ENCODE results near the gene CMIP.

CMIP gene

DNA sequence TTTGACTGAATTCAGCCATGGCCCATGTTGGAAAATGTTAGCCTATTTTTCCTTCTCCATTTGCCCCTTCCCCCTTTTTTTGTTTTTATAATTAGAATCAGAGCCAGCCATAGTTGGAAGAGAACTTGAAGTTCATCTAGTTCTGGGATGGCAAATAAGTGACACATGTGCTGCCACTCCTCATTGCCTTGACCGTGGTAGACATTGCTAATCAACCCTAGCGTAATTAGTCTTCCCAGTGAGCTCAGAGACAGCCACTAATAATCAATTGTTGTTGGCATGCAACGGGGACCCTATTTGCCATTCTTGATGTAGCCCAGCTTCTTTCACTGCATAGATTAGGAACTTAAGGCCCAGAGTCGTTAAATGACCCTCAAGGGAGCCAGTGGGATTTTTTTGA lies 16.6 kb downstream of the CMIP start:
- Mint-ChIP-seq H3K4me1 (ENCODE audit: low read depth) (peaks cover 54% of the 10 kb centered on the region), H3K27ac (no peak overlapping the region), H3K27me3 (no peaks in the 10 kb centered on the region), H3K9me3 (ENCODE audit: low read depth) (no peaks in the 10 kb centered on the region), H3K4me3 (no peak overlapping the region), H3K36me3 (peaks cover 12% of the 10 kb centered on the region)

DNA sequence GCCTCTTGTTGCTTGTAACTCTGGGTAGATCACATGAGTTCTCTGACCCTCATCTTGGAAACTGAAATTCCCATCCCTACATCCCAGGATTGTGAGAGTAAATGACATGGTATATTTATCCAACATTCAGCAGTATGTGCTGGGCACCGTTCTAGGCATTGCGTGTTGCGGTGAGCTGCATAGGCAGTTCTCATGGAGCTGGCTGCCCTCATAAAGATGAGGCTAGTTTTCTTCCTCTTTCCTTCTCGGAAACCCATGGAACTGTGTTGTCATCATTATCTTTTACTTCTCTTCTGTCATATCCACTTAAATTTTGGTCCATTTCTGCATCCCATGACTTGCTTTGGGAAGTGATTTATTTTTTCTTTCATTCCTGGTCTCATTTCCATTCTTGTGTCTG lies 17.2 kb downstream of the CMIP start:
- Mint-ChIP-seq H3K27ac (no peak overlapping the region), H3K4me3 (no peak overlapping the region), H3K36me3 (peaks cover 12% of the 10 kb centered on the region), H3K4me1 (ENCODE audit: low read depth) (peaks cover 60% of the 10 kb centered on the region), H3K9me3 (ENCODE audit: low read depth) (no peaks in the 10 kb centered on the region), H3K27me3 (no peaks in the 10 kb centered on the region)

DNA sequence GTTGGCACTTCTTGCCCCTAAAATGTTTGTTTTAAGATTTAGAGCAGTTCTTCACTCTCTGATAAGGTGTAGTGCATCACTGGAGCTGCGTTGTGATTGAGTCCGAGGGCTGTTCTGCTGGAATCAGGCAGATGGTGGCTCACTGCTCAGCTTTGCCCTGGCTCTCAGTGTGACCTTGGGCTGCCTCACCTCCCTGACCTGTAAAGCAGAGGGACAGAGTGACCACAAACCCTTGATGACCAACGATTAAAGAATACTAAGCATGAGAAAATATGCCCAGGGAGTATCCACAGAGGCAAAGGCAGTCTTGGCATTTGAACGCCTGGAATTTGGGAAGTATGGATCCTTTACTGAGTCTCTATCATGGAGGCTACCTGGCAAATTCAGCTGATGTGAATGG lies 18.1 kb downstream of the CMIP start:
- H3K4me1 Mint-ChIP-seq (ENCODE audit: low read depth): peaks cover 58% of the 10 kb centered on the region
- H3K4me3 Mint-ChIP-seq: no peak overlapping the region
- no peak overlapping the region for H3K27ac Mint-ChIP-seq
- H3K36me3 Mint-ChIP-seq: peaks cover 10% of the 10 kb centered on the region
- no peaks in the 10 kb centered on the region for H3K27me3 Mint-ChIP-seq
- no peaks in the 10 kb centered on the region for H3K9me3 Mint-ChIP-seq (ENCODE audit: low read depth)

DNA sequence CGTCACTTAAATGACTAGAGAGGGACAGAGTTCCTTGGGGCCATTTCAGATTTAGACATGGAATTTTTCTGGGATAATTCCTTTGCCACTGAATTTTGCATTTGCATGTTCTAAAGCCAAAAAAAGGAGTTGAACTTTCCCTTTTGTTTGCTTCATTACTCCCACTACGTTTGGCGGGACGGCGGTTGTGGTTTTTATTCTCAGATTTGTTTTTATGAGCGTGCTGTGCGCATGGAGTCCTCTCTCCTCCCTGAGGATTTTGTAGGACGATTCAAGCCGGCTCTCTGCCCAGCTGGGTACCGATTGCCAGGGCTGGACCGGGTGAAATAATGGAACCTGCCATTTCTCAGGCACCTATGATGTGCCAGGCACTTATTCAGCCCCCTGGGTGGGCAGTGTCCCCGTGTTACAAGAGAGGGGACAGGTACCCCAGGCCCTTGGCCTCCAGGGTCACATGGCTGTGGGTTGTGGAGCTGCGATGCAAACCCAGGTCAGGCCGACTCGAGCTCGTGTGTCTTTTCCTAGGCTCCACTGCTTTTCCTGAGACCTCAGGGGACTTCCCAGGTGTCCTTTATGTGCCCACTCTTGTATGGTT lies 18.8 kb downstream of the CMIP start:
- Mint-ChIP-seq H3K4me3 (no peak overlapping the region), H3K4me1 (ENCODE audit: low read depth) (peaks cover 62% of the 10 kb centered on the region), H3K27me3 (no peaks in the 10 kb centered on the region), H3K27ac (no peak overlapping the region), H3K9me3 (ENCODE audit: low read depth) (no peaks in the 10 kb centered on the region), H3K36me3 (peaks cover 10% of the 10 kb centered on the region)

DNA sequence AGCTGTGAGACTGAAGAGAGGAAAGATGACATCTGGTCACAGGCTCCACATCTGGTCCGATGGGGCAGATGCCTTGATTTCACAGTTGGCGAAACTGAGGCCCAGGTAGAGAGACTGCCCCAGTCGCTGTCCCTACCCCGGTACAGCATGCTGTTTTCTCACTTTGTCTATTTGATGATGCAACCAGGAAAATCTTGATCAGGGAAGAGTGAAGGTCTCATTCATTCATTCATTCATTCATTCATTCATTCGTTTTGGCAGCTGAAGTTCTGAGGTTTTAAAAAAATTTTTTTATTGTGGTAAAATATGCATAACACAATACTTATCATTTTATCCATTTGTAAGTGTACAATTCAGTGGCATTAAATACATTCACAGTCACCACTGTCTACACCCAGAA lies 19.7 kb downstream of the CMIP start:
- H3K27me3 Mint-ChIP-seq: no peaks in the 10 kb centered on the region
- H3K27ac Mint-ChIP-seq: no peak overlapping the region
- peaks cover 67% of the 10 kb centered on the region for H3K4me1 Mint-ChIP-seq (ENCODE audit: low read depth)
- H3K36me3 Mint-ChIP-seq: peaks cover 5% of the 10 kb centered on the region
- H3K9me3 Mint-ChIP-seq (ENCODE audit: low read depth): no peaks in the 10 kb centered on the region
- H3K4me3 Mint-ChIP-seq: no peak overlapping the region

DNA sequence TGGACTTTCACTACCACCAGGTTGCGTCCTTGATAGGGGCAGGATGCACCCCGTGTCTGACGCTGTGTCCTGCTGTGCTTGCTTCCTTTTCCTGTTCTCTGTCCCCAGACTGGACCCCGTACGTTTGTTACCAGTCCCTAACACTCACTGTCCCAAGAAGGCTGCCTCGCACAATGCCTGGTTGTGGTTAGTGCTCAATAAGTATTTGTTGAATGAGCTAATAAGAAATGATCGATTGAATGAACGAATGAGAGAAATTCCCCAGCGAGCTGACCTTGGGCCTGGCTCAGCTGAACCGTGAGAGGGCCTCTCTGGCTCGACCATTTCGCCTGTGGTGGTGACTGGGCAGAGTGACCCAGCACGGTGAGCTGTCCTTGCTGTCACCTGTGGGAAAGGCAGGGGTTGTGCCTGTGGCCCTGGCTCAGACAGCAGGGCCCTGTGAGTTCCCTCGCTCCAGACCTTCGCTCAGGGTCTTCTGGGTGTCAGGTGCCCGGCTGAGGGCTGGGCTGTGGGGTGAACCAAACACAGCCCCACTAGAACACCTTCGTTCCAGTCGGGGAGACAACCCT lies 20.9 kb downstream of the CMIP start:
- H3K4me3 Mint-ChIP-seq: no peak overlapping the region
- H3K4me1 Mint-ChIP-seq (ENCODE audit: low read depth): peaks cover 74% of the 10 kb centered on the region
- no peaks in the 10 kb centered on the region for H3K27me3 Mint-ChIP-seq
- H3K36me3 Mint-ChIP-seq: peaks cover 5% of the 10 kb centered on the region
- H3K9me3 Mint-ChIP-seq (ENCODE audit: low read depth): no peaks in the 10 kb centered on the region
- no peak overlapping the region for H3K27ac Mint-ChIP-seq

DNA sequence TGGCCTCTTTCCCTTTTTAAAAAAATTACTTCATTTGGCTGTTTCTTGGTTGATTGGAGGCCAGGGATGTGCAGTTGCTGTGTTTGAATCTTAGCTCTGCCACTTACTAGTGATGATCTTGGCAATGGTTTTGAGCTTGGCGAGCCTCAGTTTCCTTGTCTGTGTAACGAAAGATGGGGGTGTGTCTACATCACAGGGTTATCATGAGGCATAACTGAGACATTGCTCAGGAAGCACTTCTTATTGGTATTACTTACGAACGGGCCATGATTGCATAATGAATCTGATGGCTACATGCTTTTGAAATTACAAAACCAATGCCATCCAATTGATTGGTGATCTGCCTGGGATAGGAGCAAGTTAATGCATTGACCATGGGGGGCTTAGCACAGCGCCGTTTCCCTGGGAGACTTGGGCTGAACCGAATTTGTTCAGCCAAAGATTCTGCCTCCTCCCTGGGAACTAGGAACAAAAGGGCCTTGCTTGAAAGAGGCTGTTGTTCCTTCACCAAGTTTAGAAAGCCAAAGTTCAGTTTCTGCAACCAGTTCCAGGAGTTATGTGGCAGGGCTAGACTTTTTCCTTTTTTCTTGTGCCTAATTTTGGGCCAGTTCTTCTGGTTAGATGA lies 21.9 kb downstream of the CMIP start:
- no peak overlapping the region for H3K4me3 Mint-ChIP-seq

DNA sequence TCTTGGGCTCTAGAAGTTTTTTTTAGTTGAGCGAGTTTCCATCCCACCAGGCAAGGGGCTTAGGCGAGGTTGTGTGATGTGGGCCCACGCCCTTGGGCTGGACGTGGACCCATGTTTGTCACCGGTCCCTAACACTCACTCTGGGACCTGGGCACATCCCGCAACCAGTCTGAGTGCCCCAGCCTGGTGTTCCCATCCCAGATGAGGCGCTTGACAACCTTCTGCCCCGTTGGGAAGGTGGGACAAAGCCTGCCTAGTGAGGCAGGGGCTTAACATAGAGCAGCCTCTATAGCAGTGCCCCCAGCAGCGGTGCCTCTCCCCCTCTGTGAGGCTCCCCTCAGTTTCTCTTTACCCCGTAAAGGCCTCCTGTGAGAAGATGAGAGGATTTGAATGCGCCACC lies 22.5 kb downstream of the CMIP start:
- no peak overlapping the region for H3K27ac Mint-ChIP-seq
- no peaks in the 10 kb centered on the region for H3K27me3 Mint-ChIP-seq
- peaks cover 4% of the 10 kb centered on the region for H3K36me3 Mint-ChIP-seq

More for the DNA sequence above, 21.9 kb downstream of the CMIP start:
- Mint-ChIP-seq H3K9me3 (ENCODE audit: low read depth) (no peaks in the 10 kb centered on the region), H3K27me3 (no peaks in the 10 kb centered on the region), H3K36me3 (peaks cover 4% of the 10 kb centered on the region), H3K27ac (peak overlapping the region; percentile 1), H3K4me1 (ENCODE audit: low read depth) (peaks cover 73% of the 10 kb centered on the region)

DNA sequence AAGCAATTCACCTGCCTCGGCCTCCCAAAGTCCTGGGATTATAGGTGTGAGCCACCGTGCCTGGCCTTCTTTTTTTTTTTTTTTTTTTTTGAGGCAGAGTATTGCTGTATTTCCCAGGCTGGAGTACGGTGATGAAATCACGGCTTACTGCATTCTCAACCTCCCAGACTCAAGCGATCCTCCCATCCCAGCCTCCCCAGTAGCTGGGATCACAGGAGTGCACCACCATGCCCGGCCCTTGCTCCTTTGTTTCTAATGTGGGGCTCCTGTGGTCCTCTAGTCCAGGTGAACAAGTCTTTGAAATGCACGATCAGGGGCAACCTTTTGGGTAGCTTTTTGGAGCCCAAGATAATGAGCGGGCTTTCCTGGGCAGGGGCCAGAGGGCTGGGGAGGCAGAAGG lies 23.2 kb downstream of the CMIP start:
- peak overlapping the region; percentile 10 for H3K27ac Mint-ChIP-seq
- H3K4me1 Mint-ChIP-seq (ENCODE audit: low read depth): peaks cover 69% of the 10 kb centered on the region
- H3K4me3 Mint-ChIP-seq: no peak overlapping the region
- no peaks in the 10 kb centered on the region for H3K9me3 Mint-ChIP-seq (ENCODE audit: low read depth)
- no peaks in the 10 kb centered on the region for H3K27me3 Mint-ChIP-seq
- H3K36me3 Mint-ChIP-seq: peaks cover 4% of the 10 kb centered on the region

More for the DNA sequence above, 22.5 kb downstream of the CMIP start:
- no peaks in the 10 kb centered on the region for H3K9me3 Mint-ChIP-seq (ENCODE audit: low read depth)
- peaks cover 74% of the 10 kb centered on the region for H3K4me1 Mint-ChIP-seq (ENCODE audit: low read depth)
- no peak overlapping the region for H3K4me3 Mint-ChIP-seq

DNA sequence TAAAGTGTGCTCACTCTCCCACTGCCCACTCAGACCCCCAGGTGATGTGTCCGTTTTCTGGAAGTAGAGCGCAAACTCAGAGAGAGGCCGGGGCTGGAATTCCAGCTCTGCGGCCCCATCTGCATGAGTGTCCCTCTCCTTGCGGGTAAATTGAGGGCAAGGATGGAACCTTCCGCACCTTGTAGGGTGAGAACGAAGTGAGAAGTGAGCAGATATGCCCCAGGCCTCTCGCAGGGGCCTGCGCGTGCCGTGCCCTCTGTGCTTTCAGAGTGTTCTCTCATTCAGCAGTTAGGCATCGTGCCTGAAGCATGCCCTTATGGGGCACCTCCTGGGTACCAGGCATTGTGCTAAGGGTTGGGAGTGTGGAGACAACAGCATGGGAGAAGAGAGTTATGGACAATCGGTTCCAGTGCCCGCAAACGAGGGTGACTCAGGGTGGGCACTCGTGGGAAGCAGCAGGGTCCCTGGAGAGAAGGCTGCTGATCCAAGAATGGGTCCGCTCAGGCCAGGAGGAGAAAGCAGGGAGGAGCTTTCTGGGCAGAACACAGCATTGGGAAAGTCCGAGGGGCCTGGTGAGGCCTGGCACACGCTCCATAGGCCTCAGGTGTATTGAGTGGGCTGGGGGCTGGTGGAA lies 23.8 kb downstream of the CMIP start:
- peaks cover 4% of the 10 kb centered on the region for H3K36me3 Mint-ChIP-seq
- no peaks in the 10 kb centered on the region for H3K9me3 Mint-ChIP-seq (ENCODE audit: low read depth)
- H3K4me1 Mint-ChIP-seq (ENCODE audit: low read depth): peaks cover 73% of the 10 kb centered on the region
- H3K27ac Mint-ChIP-seq: peak overlapping the region; percentile 54
- H3K4me3 Mint-ChIP-seq: no peak overlapping the region
- H3K27me3 Mint-ChIP-seq: no peaks in the 10 kb centered on the region

DNA sequence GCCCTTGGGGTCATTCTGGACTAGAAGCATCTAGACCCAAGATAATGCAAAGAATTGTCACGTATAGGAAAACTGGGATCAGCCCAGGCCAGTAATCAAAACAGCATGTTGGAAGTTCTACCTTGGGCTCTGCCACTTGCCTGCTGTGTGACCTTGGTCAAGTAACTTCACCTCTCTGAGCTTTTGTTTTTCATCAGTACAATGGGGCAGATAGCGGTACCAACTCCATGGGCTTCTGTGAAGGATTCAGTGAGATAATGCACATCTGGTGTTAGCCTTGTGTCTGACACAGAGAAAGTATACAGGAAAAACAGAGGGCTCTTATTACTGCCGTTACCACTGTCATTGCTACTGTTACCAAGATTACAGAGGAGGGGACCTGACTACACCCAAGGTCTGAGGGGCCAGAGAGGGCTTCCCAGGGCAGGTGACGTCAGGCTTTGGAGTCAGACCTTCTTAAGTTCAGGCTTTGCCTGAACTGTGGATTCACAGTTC lies 24.6 kb downstream of the CMIP start:
- H3K4me1 Mint-ChIP-seq (ENCODE audit: low read depth): peaks cover 72% of the 10 kb centered on the region
- peaks cover 4% of the 10 kb centered on the region for H3K36me3 Mint-ChIP-seq
- H3K27ac Mint-ChIP-seq: peak overlapping the region; percentile 89
- no peaks in the 10 kb centered on the region for H3K27me3 Mint-ChIP-seq
- H3K4me3 Mint-ChIP-seq: peak overlapping the region; percentile 73
- H3K9me3 Mint-ChIP-seq (ENCODE audit: low read depth): no peaks in the 10 kb centered on the region

DNA sequence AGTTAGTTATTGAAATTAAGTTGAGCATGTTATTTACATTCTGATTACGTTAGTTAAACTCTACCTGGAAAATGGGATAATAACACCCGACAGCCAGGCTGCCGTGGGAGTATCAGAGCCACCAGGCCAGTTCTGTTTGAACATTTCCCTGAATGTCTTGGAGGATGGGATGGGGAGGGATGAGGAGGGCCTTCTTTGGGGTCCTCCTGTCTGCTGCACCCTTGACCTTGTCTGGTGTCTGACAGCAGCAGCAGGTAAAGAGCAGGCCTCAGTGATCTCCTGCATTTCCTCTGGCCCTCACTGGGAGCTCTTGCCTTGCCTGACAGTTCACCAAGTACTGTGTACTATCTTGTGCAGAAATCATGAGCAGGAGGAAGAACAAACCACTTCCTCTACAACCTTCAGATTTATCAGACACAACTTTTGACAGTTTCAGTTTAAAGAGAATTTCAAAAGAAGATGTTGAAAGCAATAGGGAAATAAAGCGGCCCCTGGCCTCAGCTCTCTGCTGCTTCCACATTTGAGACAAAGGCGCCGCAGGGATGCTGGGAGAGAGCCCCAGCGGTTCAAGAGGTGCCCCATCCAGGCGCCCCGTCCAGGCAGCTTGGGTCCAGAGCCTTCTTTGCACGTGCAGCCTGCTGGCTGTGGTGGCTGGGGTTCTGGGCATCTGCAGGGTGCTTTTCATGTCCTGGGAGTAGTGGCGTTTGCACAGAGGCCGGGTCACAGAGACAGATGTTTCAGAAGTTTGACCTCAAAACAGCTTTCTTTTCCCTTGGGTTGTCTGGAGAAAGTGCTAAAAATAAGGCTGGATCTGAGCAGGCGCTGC lies 25.3 kb downstream of the CMIP start:
- peak overlapping the region; percentile 73 for H3K4me3 Mint-ChIP-seq
- H3K27ac Mint-ChIP-seq: peak overlapping the region; percentile 89
- no peaks in the 10 kb centered on the region for H3K9me3 Mint-ChIP-seq (ENCODE audit: low read depth)
- H3K4me1 Mint-ChIP-seq (ENCODE audit: low read depth): peaks cover 66% of the 10 kb centered on the region
- no peaks in the 10 kb centered on the region for H3K27me3 Mint-ChIP-seq
- no peaks in the 10 kb centered on the region for H3K36me3 Mint-ChIP-seq

DNA sequence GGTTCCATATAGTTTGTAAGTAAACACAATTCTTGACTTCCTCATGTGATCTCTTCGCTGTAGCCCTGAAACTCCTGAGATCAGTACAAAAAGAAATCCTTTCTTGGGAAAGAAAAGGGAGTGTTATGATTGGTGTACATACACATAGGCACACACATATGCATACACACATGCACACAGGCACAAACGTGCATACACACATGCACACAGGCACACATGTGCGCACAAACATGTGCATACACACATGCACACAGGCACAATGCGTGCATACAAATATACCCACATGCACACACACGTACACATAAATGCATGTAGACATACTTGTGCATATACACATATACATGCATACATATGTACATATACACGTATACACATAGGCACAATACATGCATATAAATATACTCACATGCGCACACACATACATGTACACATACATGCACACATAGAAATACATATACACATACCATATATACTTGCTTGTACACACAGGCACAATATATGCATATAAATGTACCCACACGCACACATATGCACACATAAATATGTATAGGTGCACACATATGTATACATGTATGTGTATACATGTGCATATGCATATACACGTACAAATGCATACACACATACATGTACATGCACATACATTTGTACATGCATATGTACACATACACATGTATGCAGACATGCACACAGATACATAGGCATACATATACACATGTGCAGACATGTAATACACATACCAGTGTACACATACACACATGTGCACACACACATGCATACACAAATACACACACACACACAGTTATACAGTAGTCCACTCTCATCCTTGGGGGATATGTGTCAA lies 26.4 kb downstream of the CMIP start:
- Mint-ChIP-seq H3K36me3 (peaks cover under 1% of the 10 kb centered on the region), H3K27ac (peak overlapping the region; percentile 19), H3K4me1 (ENCODE audit: low read depth) (peaks cover 69% of the 10 kb centered on the region), H3K9me3 (ENCODE audit: low read depth) (no peaks in the 10 kb centered on the region), H3K4me3 (peak overlapping the region; percentile 73), H3K27me3 (no peaks in the 10 kb centered on the region)

DNA sequence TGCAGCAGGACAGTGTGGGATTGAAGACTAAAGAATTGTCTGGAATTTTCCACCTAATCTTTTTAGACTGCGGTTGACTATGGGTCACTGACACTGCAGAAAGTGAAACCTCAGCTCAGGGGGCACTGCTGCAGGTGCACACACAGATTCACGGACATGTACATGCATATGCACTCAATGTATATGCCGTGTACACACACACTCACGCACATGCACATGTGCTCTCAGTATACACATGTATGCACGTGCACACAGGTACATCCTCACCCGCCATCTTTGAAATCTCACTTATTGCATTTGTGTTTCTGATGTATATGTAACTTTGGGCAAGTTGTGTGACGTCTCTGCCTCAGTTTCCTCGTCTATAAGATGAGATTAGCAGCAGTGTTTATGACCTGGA lies 27.3 kb downstream of the CMIP start:
- Mint-ChIP-seq H3K4me1 (ENCODE audit: low read depth) (peaks cover 70% of the 10 kb centered on the region), H3K36me3 (peaks cover 4% of the 10 kb centered on the region), H3K9me3 (ENCODE audit: low read depth) (no peaks in the 10 kb centered on the region), H3K27me3 (no peaks in the 10 kb centered on the region), H3K4me3 (no peak overlapping the region), H3K27ac (no peak overlapping the region)
